ENCODE results near the gene CALHM2.

DNA sequence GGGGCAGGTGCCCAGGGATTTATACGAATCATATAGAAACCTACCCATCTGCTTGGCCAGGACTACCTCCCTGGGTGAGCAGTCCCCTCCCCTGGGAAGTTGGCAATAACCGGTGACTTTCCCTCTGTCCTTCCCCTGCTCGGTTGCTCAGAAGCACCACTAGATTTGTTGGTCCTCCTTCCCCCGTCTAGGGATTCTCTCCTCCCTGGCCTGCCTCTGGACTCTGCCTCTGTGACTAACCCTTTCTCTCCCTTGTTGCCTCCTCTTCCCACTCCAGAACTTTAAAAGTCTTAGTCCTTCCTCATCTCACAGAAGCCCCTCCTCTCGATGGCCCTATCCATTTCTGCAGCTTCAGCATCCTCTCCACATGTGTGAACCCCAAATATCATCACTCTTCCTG is 17.0 kb upstream of the CALHM2 start:
- TF ChIP-seq POLR2AphosphoS5 (IDR thresholded peaks at IDR 0.05; ENCODE audit: low read depth, low read length): no peak
- TF ChIP-seq, protein P1, sequence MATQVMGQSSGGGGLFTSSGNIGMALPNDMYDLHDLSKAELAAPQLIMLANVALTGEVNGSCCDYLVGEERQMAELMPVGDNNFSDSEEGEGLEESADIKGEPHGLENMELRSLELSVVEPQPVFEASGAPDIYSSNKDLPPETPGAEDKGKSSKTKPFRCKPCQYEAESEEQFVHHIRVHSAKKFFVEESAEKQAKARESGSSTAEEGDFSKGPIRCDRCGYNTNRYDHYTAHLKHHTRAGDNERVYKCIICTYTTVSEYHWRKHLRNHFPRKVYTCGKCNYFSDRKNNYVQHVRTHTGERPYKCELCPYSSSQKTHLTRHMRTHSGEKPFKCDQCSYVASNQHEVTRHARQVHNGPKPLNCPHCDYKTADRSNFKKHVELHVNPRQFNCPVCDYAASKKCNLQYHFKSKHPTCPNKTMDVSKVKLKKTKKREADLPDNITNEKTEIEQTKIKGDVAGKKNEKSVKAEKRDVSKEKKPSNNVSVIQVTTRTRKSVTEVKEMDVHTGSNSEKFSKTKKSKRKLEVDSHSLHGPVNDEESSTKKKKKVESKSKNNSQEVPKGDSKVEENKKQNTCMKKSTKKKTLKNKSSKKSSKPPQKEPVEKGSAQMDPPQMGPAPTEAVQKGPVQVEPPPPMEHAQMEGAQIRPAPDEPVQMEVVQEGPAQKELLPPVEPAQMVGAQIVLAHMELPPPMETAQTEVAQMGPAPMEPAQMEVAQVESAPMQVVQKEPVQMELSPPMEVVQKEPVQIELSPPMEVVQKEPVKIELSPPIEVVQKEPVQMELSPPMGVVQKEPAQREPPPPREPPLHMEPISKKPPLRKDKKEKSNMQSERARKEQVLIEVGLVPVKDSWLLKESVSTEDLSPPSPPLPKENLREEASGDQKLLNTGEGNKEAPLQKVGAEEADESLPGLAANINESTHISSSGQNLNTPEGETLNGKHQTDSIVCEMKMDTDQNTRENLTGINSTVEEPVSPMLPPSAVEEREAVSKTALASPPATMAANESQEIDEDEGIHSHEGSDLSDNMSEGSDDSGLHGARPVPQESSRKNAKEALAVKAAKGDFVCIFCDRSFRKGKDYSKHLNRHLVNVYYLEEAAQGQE (IDR thresholded peaks at IDR 0.05; ENCODE audit: insufficient read depth in 1 of 2, low read depth in 2 of 2, low read length in 2 of 2): no peak
